ENCODE data around the gene NHS. TPM values are rescaled to one million over a fixed set of nuclear protein-coding genes. Genes with fewer than 3 reads are reported as not detected.
A peak's percentile ranks its signal among the peaks of the same experiment; 100 is the strongest.

NHS gene
- total and polyA plus RNA-seq, 4 donors: 4.3 to 28.2 (median 13.3) TPM

DNA sequence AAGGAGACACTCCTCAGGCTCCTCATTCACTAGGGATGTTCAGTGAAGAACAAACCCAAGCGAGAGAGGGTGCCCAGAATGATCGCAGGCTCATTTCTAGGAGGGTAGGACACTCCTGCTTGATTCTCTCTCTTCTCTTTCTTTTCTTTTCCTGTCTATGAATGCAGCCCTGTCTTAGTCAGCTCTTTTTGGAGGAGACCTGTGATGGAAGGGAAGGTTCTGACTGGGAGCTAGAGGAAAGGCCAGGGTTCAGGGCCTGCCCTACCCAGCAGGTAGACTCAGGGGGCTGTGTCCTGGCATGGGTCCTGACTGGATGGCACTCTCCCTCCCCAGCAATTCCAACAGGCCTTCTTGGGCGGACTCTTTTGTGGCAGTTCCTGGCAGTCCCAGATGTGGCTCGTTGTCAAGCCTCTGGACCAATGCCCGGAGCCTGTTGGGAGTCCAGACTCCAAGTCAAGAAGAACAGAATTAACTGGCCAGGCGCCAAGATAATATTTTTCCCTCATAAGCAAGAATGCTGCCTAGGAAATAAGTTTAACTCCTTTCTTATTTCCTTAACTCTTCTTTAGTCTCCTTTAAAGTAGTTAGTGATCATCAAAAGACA, 222.9 kb downstream of the NHS start:
- Histone ChIP-seq H3K27me3 (ENCODE audit: control insufficient read depth in 1 of 2, insufficient read depth in 2 of 2, low read length in 1 of 2) (no peaks in the 10 kb centered on the region), H3K4me3 (ENCODE audit: low read length in 2 of 2) (no peak overlapping the region), H3K27ac (ENCODE audit: low read depth in 1 of 2, low read length in 2 of 2) (peak overlapping the region in 1 of 2 donors; percentile 92), H3K36me3 (ENCODE audit: control insufficient read depth in 1 of 2, insufficient read depth in 2 of 2, low read length in 1 of 2) (no peaks in the 10 kb centered on the region), H3K4me1 (ENCODE audit: control insufficient read depth in 1 of 2, insufficient read depth in 2 of 2, low read length in 2 of 2) (peaks cover 4 to 7% of the 10 kb centered on the region in 2 donors), H3K9me3 (ENCODE audit: control insufficient read depth, low read length) (no peaks in the 10 kb centered on the region)
- 3 to 19% methylated on average over 6 of the region's 6 CpGs for WGBS, 2 donors
- ATAC-seq (ENCODE audit: low FRiP score) (peak; percentile 61), DNase-seq (peak; percentile 91)
- intact Hi-C loops (cut with DNase I): loop anchor here in 1 of 2 donors (5.0 to 10.0 kb wide), 2 partner anchors 34 to 353 kb away; no protein-coding TSS in a partner anchor

DNA sequence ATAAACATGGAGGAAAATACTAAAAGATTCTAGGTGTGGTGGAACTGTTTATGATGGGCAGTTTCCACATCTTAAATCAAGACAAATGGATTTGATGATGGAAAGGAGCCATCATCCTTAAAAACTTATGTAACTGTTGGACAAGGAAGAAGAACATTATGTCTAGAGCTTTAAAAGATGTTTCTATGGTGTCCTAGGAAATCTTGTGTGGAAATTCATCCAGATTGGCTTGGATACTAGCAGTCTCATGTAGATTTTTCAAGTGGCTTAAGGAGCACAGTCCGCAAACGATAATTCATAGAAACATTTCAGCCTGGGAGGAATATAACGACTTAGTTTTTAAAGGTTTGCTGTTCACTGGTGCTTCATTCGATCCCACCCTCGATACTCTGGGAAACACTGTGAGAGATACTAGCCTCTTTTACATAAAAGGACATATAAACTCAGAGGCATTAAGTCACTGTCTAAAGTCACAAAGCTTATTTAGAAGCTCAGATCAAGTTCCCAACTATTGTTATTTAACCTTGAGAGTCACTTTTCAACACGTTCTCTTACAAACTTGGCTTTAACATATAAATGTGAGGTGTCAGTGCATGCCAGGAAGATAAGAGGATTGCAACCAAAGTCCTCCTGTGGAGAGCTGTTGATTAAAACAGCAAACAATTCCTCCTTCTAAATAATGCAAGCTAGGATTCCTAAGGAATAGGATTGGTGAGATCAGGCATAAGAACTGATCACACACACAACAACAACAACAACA, 226.6 kb downstream of the NHS start:
- DNase-seq (no peak), ATAC-seq (ENCODE audit: low FRiP score) (no peak)
- intact Hi-C loops (cut with DNase I): no loop called here
- Histone ChIP-seq H3K4me1 (ENCODE audit: control insufficient read depth in 1 of 2, insufficient read depth in 2 of 2, low read length in 2 of 2) (peaks cover 0 to 4% of the 10 kb centered on the region in 2 donors), H3K27me3 (ENCODE audit: control insufficient read depth in 1 of 2, insufficient read depth in 2 of 2, low read length in 1 of 2) (no peaks in the 10 kb centered on the region), H3K9me3 (ENCODE audit: control insufficient read depth, low read length) (no peaks in the 10 kb centered on the region), H3K27ac (ENCODE audit: low read depth in 1 of 2, low read length in 2 of 2) (no peak overlapping the region), H3K4me3 (ENCODE audit: low read length in 2 of 2) (no peak overlapping the region), H3K36me3 (ENCODE audit: control insufficient read depth in 1 of 2, insufficient read depth in 2 of 2, low read length in 1 of 2) (no peaks in the 10 kb centered on the region)
- WGBS, 2 donors: 16 to 34% methylated on average over 6 of the region's 6 CpGs

GRCh38 chrX:17602245-17602644, 227.2 kb downstream of the NHS start:
- intact Hi-C loops (cut with DNase I): no loop called here
- H3K4me3 ChIP-seq (ENCODE audit: low read length in 2 of 2): no peak overlapping the region
- H3K9me3 ChIP-seq (ENCODE audit: control insufficient read depth, low read length): no peaks in the 10 kb centered on the region
- peaks cover 0 to 3% of the 10 kb centered on the region in 2 donors for H3K4me1 ChIP-seq (ENCODE audit: control insufficient read depth in 1 of 2, insufficient read depth in 2 of 2, low read length in 2 of 2)
- no peaks in the 10 kb centered on the region for H3K36me3 ChIP-seq (ENCODE audit: control insufficient read depth in 1 of 2, insufficient read depth in 2 of 2, low read length in 1 of 2)
- DNase-seq: no peak
- peak overlapping the region in 1 of 2 donors; percentile 89 for H3K27ac ChIP-seq (ENCODE audit: low read depth in 1 of 2, low read length in 2 of 2)
- ATAC-seq (ENCODE audit: low FRiP score): no peak
- no peaks in the 10 kb centered on the region for H3K27me3 ChIP-seq (ENCODE audit: control insufficient read depth in 1 of 2, insufficient read depth in 2 of 2, low read length in 1 of 2)

DNA sequence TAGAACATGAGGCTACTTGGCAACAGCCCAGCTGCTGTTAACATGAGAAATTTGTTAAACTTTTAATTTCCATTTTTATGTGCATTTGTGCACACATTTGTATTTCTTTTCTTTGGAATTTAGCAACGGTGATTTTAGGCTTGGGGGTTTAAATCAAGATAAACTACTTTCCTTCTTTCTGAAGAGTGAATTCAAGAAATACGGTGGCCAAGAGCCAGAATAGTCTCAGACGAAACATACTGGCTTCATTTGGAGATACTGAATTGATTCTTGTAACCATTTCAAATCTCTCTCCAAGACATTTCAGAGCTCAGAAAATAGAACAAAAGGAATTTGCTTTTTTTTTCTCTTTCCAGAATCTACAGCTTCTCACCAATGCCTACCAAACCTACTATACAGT, 228.2 kb downstream of the NHS start:
- no peak for ATAC-seq (ENCODE audit: low FRiP score)
- no peaks in the 10 kb centered on the region for H3K27me3 ChIP-seq (ENCODE audit: control insufficient read depth in 1 of 2, insufficient read depth in 2 of 2, low read length in 1 of 2)
- WGBS, 2 donors: 8 to 43% methylated on average over 3 of the region's 3 CpGs
- H3K4me3 ChIP-seq (ENCODE audit: low read length in 2 of 2): no peak overlapping the region
- peaks cover 0 to 3% of the 10 kb centered on the region in 2 donors for H3K4me1 ChIP-seq (ENCODE audit: control insufficient read depth in 1 of 2, insufficient read depth in 2 of 2, low read length in 2 of 2)
- H3K9me3 ChIP-seq (ENCODE audit: control insufficient read depth, low read length): no peaks in the 10 kb centered on the region
- no peaks in the 10 kb centered on the region for H3K36me3 ChIP-seq (ENCODE audit: control insufficient read depth in 1 of 2, insufficient read depth in 2 of 2, low read length in 1 of 2)
- no peak for DNase-seq
- intact Hi-C loops (cut with DNase I): no loop called here
- peak overlapping the region in 1 of 2 donors; percentile 44 for H3K27ac ChIP-seq (ENCODE audit: low read depth in 1 of 2, low read length in 2 of 2)

GRCh38 chrX:17605676-17606075, 230.7 kb downstream of the NHS start:
- Histone ChIP-seq H3K27me3 (ENCODE audit: control insufficient read depth in 1 of 2, insufficient read depth in 2 of 2, low read length in 1 of 2) (no peaks in the 10 kb centered on the region), H3K36me3 (ENCODE audit: control insufficient read depth in 1 of 2, insufficient read depth in 2 of 2, low read length in 1 of 2) (no peaks in the 10 kb centered on the region), H3K4me1 (ENCODE audit: control insufficient read depth in 1 of 2, insufficient read depth in 2 of 2, low read length in 2 of 2) (no peaks in the 10 kb centered on the region), H3K9me3 (ENCODE audit: control insufficient read depth, low read length) (no peaks in the 10 kb centered on the region), H3K4me3 (ENCODE audit: low read length in 2 of 2) (no peak overlapping the region), H3K27ac (ENCODE audit: low read depth in 1 of 2, low read length in 2 of 2) (no peak overlapping the region)
- intact Hi-C loops (cut with DNase I): no loop called here
- ATAC-seq (ENCODE audit: low FRiP score) (no peak), DNase-seq (no peak)
- 54 to 63% methylated on average over 3 of the region's 3 CpGs for WGBS, 2 donors

GRCh38 chrX:17606231-17606630, 231.2 kb downstream of the NHS start:
- ATAC-seq (ENCODE audit: low FRiP score): no peak
- intact Hi-C loops (cut with DNase I): no loop called here
- Histone ChIP-seq H3K27me3 (ENCODE audit: control insufficient read depth in 1 of 2, insufficient read depth in 2 of 2, low read length in 1 of 2) (no peaks in the 10 kb centered on the region), H3K4me1 (ENCODE audit: control insufficient read depth in 1 of 2, insufficient read depth in 2 of 2, low read length in 2 of 2) (no peaks in the 10 kb centered on the region), H3K4me3 (ENCODE audit: low read length in 2 of 2) (no peak overlapping the region), H3K36me3 (ENCODE audit: control insufficient read depth in 1 of 2, insufficient read depth in 2 of 2, low read length in 1 of 2) (no peaks in the 10 kb centered on the region), H3K9me3 (ENCODE audit: control insufficient read depth, low read length) (no peaks in the 10 kb centered on the region), H3K27ac (ENCODE audit: low read depth in 1 of 2, low read length in 2 of 2) (no peak overlapping the region)
- DNase-seq: no peak
- WGBS, 2 donors: 50 to 53% methylated on average over 4 of the region's 4 CpGs

- no peak overlapping the region for H3K4me3 ChIP-seq (ENCODE audit: low read length in 2 of 2)
- H3K27ac ChIP-seq (ENCODE audit: low read depth in 1 of 2, low read length in 2 of 2): no peak overlapping the region
- H3K9me3 ChIP-seq (ENCODE audit: control insufficient read depth, low read length): no peaks in the 10 kb centered on the region
- H3K36me3 ChIP-seq (ENCODE audit: control insufficient read depth in 1 of 2, insufficient read depth in 2 of 2, low read length in 1 of 2): no peaks in the 10 kb centered on the region
- no peaks in the 10 kb centered on the region for H3K4me1 ChIP-seq (ENCODE audit: control insufficient read depth in 1 of 2, insufficient read depth in 2 of 2, low read length in 2 of 2)
- intact Hi-C loops (cut with DNase I): no loop called here
- no peaks in the 10 kb centered on the region for H3K27me3 ChIP-seq (ENCODE audit: control insufficient read depth in 1 of 2, insufficient read depth in 2 of 2, low read length in 1 of 2)
- 9 to 40% methylated on average over 2 of the region's 2 CpGs for WGBS, 2 donors
- ATAC-seq (ENCODE audit: low FRiP score) (no peak), DNase-seq (no peak)
Observed at GRCh38 chrX:17608888-17609287, 233.9 kb downstream of the NHS start.

- no peak for ATAC-seq (ENCODE audit: low FRiP score)
- H3K36me3 ChIP-seq (ENCODE audit: control insufficient read depth in 1 of 2, insufficient read depth in 2 of 2, low read length in 1 of 2): no peaks in the 10 kb centered on the region
- H3K27me3 ChIP-seq (ENCODE audit: control insufficient read depth in 1 of 2, insufficient read depth in 2 of 2, low read length in 1 of 2): no peaks in the 10 kb centered on the region
- H3K27ac ChIP-seq (ENCODE audit: low read depth in 1 of 2, low read length in 2 of 2): no peak overlapping the region
- WGBS, 2 donors: 71 to 90% methylated on average over 5 of the region's 5 CpGs
- H3K9me3 ChIP-seq (ENCODE audit: control insufficient read depth, low read length): no peaks in the 10 kb centered on the region
- no peaks in the 10 kb centered on the region for H3K4me1 ChIP-seq (ENCODE audit: control insufficient read depth in 1 of 2, insufficient read depth in 2 of 2, low read length in 2 of 2)
- intact Hi-C loops (cut with DNase I): no loop called here
- no peak overlapping the region for H3K4me3 ChIP-seq (ENCODE audit: low read length in 2 of 2)
- no peak for DNase-seq
Observed at GRCh38 chrX:17610788-17611187, 235.8 kb downstream of the NHS start.

Measured in aorta (tissue), 5 donors.